IPS-11a (cell line): Measurements from ENCODE around the gene RAB9B.
"Not testable (repeated sequence)": the region's sequence is repeated elsewhere in the genome, so short reads cannot be mapped to it uniquely, and the experiment has no call there.

ENCODE experiments used
- H3K4me3 ChIP-seq: one replicate; pipeline ENCODE4 v1.5.1; 2013; ENCODE audit warnings: low read depth, low read length, control low read depth

RAB9B gene, protein sequence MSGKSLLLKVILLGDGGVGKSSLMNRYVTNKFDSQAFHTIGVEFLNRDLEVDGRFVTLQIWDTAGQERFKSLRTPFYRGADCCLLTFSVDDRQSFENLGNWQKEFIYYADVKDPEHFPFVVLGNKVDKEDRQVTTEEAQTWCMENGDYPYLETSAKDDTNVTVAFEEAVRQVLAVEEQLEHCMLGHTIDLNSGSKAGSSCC

DNA sequence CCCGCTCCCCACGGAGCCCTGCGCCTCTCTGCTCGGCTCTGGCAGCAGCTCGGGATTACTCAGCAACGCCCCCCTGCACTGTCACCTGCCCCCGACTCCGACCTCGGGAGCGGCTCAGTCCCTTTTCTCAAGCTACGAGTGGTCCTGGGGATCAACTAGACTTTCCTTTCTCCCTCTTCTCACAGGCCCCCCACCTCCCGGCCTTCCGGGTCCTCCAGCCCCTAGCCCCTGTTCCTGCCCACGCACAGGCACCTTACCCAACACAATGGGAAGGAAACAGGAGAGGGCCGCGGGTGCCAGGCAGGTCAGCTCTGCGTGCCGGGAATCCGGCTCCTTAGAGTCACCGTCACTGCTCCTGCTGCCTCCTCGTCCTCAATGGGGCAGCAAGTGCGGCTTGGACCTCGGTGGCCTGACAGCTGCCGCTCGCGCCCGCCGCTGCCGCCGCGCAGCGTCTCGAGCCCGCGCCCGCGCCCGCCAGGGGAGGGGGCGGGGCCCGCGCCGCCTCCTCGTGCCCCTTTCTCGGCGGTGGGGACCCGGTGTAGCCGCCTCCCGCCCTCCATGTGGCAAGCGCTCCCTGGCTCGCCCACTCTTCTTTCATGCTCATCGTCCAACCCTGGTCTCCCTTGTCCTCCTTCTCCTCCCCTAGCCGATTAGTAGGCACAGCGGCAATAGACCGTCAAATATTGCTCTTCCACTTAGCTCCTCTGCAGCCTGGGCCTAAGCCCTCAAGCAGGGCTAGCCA lies at the start of gene RAB9B:
Gene RAB9B (minus strand): TSS at position 455 of the 742 bp plus-strand sequence. CDS start 6,473 bp downstream, outside the sequence.
- H3K4me3 ChIP-seq = peak within 1 kb of the TSS; percentile 56

- no peak overlapping the region for H3K4me3 ChIP-seq
Measured at GRCh38 chrX:103879339-103879738, 47.3 kb upstream of the RAB9B start.

DNA sequence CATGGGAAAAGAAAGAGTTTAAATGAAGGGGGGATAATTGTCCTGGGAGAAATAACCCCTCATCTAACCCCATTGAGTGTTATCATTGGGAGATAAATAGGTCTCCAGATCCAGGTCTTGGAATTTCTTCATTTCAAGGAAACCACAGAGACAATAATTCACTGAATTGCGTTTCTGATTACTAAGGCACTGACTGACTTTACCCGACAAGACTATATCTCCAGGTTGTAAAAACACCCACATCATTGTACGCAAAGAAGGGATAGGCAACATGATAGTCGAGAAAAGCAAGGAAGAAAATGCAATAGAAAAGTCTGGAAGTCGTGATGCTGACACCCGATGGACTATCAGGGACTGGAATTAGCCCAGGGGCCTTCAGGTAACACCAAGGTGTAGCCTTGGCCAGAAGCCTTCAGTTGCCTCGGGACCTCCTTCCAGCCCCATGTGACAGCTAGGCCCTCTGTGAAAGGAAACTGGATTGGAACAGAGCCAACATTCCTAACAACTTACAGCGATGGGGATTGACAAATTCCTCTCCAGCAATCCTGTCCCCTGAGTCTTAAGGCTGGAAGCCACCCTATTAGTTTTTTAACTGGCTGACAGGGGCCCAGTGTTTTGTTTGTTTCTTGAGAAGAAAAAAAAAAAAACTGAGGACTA lies 46.5 kb upstream of the RAB9B start:
- no peak overlapping the region for H3K4me3 ChIP-seq

- H3K4me3 ChIP-seq = no peak overlapping the region
Measured at GRCh38 chrX:103877571-103877970, 45.5 kb upstream of the RAB9B start.

GRCh38 chrX:103864886-103865534 lies 33.0 kb upstream of the RAB9B start:
- H3K4me3 ChIP-seq = no peak overlapping the region

DNA sequence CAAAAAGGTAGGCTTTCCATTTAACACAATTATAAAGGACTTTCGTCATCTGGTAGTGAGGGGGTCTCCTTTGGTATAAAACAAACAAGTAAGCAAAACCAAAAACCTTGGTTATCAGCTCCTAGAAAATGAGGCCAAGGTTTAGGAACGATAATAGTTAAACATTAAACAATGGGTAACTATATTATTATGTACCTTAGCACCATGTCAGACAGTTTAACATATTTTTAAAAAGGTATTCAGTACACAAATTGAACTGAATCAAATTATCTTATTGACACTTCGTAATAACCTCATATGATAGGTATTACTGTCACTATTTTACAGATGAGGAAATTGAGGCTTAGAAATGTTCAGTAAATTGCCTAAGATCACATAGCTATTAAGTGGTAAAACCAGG lies 32.1 kb upstream of the RAB9B start:
- no peak overlapping the region for H3K4me3 ChIP-seq

DNA sequence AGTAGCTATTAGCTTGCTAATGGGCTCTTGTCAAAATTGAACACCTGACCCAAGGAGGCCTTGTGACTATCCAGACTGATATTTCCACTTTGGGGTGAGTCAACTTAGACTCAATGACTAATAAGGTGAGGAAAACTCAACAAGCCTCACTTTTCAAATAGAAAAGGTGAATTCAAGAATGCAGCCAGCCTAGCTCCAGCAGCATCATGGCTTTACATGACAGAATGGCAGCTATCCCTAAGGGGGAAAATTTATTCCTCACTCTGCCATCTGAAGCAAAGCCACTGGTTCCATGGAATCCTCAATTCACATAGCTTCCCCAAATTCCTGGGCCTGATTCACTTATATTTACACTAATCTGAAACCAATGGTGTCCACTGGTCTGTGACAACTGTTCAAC lies 29.1 kb upstream of the RAB9B start:
- H3K4me3 ChIP-seq = no peak overlapping the region

DNA sequence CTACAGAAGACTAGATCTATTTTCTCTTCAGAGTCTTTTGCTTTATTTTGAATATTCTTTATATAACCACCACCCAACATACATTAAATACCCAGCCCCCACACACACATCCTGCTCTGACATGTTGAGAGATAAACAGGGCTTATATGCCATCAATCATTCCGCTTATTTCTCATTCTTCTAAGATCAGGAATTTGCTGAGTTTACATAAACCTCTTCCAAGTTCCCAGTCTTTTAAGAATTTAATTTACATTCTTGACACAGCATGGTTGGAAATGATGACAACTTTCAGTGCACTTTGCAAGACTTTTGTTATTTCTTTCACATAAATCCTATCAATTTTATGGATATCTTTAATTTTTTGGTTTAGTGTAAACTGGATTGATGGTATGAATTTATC lies 17.5 kb upstream of the RAB9B start:
- H3K4me3 ChIP-seq = no peak overlapping the region

GRCh38 chrX:103847174-103847870 lies 15.3 kb upstream of the RAB9B start:
- H3K4me3 ChIP-seq = no peak overlapping the region

- no peak overlapping the region for H3K4me3 ChIP-seq
Measured at GRCh38 chrX:103846386-103846785, 14.3 kb upstream of the RAB9B start.

DNA sequence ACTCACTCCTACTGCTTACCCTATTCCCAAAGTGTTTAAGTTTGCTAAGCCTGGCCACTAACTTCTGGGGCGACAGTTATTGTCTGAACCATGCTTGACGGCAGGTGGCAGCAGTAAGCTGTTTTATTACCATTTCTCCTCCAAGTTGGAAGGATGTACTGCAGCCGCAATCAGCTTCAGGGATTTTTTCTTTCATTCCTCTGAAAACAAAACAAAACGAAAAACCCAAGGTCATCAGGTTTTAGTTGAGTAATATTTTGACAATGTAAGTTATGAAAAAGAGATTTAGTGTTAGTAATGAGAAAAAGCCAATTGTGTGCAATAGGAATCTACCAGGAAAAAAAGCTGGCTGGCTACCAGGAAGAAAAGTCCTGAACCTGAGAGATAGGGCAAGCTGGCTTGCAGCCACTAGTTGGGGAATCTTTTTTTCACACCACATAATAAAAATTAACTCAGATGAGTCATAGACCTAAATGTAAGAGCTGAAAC lies 13.2 kb upstream of the RAB9B start:
- no peak overlapping the region for H3K4me3 ChIP-seq

- H3K4me3 ChIP-seq = no peak overlapping the region
Measured at GRCh38 chrX:103839404-103839803, 7.3 kb upstream of the RAB9B start.

DNA sequence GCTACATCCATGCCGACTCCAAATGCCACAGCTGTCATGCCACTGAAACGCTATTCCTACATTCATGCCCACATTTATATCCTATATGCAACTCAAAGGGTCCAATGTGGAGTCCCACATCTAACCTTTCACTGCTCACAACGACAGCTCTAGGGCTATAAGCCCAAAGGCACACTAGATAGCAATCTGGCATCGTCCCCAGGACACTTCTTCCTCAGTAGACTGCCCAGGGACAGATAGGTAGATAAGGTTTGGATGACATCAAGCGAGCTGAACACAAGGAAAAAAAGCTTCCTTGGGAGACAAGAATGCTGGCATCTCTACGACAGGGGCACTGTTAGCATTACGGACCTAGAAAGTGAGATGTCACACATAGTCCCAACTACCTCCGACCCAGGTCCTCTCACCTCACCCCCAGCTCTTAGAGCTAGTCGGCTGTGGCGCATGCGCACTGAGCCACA lies 685 bp downstream of the RAB9B start:
- peak overlapping the region; percentile 56 for H3K4me3 ChIP-seq

- H3K4me3 ChIP-seq = no peak overlapping the region
Measured at GRCh38 chrX:103830848-103831247, 1.2 kb downstream of the RAB9B start.

GRCh38 chrX:103828529-103828928 lies 3.5 kb downstream of the RAB9B start:
- H3K4me3 ChIP-seq = no peak overlapping the region

- no peak overlapping the region for H3K4me3 ChIP-seq
Measured at GRCh38 chrX:103825881-103826280, 6.2 kb downstream of the RAB9B start.

- no peak overlapping the region for H3K4me3 ChIP-seq
Measured at GRCh38 chrX:103823591-103823990, 8.5 kb downstream of the RAB9B start.

DNA sequence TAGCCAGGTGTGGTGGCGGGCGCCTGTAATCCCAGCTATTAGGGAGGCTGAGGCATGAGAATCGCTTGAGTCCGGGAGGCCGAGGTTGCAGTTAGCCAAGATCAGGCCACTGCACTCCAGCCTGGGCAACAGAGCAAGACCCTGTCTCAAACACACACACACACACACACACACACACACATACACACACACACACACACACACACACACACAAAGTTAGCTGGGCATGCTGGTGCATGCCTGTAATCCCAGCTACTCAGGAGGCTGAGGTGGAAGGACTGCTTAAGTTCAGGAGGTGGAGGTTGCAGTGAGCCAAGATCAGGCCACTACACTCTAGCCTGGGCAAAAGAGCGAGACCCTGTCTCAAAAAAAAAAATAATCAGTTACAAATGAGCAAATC lies 11.3 kb downstream of the RAB9B start:
- not testable (repeated sequence) for H3K4me3 ChIP-seq

GRCh38 chrX:103818842-103819619 lies 13.0 kb downstream of the RAB9B start:
- H3K4me3 ChIP-seq = no peak overlapping the region

- no peak overlapping the region for H3K4me3 ChIP-seq
Measured at GRCh38 chrX:103817502-103817901, 14.6 kb downstream of the RAB9B start.
